ENCODE data around the gene SPINK6.
A peak's percentile ranks its signal among the peaks of the same experiment; 100 is the strongest.

SPINK6 gene, protein sequence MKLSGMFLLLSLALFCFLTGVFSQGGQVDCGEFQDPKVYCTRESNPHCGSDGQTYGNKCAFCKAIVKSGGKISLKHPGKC

DNA sequence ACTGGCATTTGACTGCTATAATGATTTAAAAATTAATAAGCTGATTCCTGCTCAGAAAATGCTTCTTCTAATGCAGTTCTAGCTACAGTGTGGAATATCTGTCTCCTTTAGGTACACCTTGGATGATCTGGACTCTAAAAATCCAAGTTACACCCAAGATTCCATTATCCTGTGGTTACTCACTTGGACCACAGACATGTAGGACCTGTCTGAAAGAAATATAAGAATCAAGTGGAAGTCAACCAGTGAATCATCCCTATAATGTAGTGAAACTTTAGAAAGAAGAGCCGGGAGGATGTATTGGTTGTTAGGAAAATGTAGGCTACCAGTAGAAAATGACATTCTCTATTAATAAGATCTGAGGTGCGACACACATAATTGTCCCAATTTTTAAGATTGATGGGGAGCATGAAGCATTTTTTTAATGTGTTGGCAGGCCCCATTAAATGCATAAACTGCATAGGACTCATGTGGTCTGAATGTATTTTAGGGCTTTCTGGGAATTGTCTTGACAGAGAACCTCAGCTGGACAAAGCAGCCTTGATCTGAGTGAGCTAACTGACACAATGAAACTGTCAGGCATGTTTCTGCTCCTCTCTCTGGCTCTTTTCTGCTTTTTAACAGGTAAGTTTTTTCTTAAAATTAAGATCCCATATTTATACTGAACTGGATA, at the start of gene SPINK6:
Gene SPINK6 (plus strand): TSS at position 512 of the 673 bp plus-strand sequence. CDS start 55 bp downstream, at position 567.
- DNase-seq (ENCODE audit: low spot score), result no peak
- no peak for FAIRE-seq

DNA sequence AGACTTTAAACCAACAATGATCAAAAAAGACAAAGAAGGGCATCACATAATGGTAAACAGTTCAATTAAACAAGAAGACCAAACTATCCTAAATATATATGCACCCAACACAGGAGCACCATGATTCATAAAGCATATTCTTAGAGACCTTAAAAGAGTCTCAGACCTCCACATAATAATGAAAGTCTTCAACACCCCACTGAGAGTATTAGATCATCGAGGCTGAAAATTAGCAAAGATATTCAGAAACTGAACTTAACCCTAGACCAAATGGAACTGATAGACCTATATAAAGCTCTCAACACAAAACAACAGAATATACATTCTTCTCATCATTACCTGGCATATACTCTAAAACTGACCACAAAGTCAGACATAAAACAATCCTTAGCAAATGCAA, 46.2 kb upstream of the SPINK6 start:
- no peak for FAIRE-seq
- no peak for DNase-seq (ENCODE audit: low spot score)

DNA sequence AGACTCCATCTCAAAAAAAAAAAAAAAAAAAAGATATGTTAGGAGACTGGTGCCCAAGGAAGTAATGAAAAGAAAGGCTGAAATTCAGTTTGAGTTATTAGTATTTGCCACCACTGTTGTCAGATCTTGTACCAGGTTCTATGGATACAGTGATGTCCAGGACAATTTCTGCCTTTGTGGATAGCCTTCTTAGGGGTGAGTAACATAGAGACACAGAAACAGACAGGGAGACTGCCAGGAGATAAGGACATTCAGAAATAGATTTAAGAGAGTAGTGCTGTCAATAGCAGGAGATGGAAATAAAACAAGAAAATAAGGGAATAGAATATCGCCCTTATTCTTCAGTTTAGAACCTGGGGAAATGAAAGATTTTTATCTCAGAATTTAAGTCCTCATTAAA, 40.8 kb upstream of the SPINK6 start:
- DNase-seq (ENCODE audit: low spot score) (no peak), FAIRE-seq (no peak)

DNA sequence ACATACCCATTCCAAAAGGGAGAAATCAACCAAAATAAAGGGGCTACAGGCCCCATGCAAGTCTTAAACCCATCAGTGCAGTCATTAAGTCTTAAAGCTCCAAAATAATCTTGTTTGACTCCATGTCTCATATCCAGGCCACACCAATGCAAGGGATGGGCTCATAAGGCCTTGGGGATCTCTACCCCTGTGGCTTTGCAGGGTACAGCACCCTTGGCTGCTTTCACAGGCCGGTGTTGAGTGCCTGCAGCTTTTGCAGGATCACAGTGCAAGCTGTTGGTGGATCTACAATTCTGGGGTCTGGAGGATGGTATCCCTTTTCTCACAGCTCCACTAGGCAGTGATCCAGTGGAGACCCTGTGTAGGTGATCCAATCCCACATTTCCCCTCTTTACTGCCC, 39.5 kb upstream of the SPINK6 start:
- FAIRE-seq, result no peak
- no peak for DNase-seq (ENCODE audit: low spot score)

DNA sequence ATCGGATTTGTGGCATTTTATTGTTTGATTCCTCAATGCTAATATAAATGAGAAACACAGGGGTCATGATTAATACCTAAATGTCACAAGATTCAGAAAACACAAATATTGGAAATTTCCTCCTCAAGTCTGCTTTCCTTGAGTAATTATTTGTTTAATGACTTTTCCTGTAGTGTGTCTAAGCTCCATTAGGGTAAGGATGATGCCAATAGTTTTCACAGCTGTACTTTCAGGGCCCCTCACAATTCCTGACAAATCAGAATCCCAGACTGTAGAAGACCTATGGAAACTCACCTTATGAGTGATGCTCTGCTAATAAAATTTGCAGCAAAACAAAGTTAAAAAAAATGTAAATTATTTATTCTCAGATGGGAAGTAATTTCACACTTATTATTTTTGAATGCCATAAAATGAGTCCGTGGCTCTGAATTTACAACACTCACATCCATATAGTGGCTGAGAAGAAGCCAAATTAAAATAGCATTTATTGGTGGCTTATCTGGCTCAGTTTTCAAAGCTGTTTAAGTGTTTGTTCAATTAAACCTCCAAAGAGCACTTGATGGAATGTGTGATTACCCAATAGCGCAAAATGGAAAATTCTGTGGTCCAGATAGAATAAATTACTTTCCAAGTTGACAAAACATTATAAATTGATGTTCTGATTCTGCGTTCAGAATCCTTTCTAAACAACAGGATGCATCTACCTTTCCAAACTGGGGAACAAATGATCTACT, 36.1 kb upstream of the SPINK6 start:
- no peak for DNase-seq (ENCODE audit: low spot score)
- no peak for FAIRE-seq

DNA sequence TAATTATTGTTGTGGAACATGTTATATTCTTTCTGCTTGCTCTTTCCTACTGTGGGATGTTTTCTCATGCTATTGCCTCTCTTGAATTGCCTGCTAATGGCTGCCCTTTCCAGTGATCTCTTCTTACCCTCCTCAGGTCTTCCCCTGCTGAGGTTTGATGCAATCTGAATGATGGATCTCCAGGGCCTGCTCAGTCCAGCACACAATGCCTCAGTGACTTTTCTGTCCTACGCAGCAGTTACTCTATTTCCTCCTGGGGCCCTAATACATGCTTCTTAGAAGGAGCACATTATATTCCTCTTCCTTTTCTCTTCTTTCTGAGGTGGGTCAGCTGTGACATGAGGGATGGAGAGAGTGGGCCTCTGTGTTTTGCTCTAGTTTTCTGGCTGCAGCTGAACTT, 34.6 kb upstream of the SPINK6 start, which contains the start of gene SPINK14:
Gene SPINK14 (plus strand): TSS at position 301 of the 400 bp plus-strand sequence. CDS start 1,187 bp downstream, outside the sequence.
- DNase-seq (ENCODE audit: low spot score) (no peak), FAIRE-seq (no peak)

DNA sequence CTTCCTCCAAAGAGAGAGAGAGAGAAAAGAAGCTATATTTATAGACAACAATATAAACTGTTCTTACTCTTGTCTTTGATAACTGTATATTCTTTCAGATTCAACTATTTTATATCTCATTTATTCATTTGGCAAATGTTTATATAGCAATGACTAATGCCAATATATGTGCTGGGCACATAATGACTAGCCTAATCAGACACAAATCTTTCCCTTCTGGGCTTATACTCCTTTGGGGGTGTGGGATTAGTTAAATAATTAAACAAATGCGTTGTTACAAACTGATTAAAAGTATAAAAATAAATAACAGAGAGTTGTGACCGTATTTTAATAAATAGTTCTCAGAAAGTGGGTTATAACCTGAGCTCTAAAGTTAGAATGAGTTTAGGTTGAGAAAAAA, 30.5 kb upstream of the SPINK6 start:
- FAIRE-seq, result no peak
- DNase-seq (ENCODE audit: low spot score), result no peak

DNA sequence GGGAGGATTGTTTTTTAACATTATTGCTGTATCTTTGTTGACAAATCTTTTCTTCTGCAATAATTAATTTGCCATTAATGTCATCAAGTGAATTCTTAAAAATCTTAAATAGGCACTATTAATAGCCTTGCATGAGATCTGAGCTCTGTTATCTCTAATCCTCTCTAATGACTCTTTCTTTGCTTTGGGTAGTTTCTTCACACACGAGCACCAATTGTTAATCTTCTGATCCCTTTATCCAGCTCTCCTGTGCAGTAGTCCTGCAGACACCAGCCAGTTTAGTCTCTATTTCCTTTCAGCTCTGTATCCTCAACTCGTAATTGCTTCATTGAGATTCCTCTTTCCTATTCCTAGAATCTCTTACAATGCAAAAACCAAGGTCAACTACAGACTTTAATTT, 26.4 kb upstream of the SPINK6 start:
- FAIRE-seq (no peak), DNase-seq (ENCODE audit: low spot score) (no peak)

DNA sequence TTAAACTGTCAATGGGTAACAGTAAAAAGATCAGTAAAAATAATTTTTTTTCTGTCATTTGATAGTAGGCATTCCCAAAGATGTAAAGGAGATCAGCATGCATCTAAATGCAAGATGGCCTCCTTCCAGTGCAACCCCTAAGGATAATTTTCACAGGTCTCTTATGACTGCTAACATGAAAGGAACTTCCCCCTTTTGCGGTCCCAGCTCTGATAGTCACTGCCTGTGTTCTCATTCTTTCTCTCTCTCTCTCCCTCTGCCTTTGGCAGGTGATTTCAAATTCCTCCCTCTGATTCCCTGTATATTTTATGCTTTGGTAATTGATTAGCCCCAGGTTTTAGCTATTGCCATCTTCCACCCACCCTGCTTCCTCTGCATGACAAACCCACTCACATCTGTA, 25.6 kb upstream of the SPINK6 start:
- DNase-seq (ENCODE audit: low spot score) (no peak), FAIRE-seq (no peak)

DNA sequence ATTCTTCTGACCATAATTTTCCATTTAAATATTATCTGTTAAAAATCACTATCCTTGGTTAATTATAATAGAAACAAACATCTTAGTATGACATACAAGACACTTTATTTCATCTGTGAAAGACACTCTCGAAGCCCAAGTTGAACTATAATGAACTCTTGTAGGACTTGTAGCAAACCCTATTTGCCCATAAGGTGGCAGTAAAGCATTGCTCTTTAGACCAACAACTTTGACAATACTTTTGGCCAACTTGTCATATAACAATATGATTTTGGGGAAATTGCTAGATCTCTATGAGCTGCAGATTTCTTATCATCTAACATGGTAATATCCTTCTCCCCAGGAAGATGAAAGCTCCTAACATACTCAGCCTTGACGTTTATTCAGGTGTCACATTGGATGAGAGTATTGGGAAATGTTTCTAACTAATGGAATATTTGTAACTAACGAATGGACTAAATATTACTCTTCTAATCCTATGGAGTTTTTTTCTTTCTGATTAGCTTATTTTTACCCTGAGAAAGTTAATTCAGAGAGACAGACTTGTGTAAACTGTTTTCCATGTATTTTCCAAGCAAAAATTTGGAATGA, 23.5 kb upstream of the SPINK6 start:
- FAIRE-seq (peak; percentile 74), DNase-seq (ENCODE audit: low spot score) (peak; percentile 29)

DNA sequence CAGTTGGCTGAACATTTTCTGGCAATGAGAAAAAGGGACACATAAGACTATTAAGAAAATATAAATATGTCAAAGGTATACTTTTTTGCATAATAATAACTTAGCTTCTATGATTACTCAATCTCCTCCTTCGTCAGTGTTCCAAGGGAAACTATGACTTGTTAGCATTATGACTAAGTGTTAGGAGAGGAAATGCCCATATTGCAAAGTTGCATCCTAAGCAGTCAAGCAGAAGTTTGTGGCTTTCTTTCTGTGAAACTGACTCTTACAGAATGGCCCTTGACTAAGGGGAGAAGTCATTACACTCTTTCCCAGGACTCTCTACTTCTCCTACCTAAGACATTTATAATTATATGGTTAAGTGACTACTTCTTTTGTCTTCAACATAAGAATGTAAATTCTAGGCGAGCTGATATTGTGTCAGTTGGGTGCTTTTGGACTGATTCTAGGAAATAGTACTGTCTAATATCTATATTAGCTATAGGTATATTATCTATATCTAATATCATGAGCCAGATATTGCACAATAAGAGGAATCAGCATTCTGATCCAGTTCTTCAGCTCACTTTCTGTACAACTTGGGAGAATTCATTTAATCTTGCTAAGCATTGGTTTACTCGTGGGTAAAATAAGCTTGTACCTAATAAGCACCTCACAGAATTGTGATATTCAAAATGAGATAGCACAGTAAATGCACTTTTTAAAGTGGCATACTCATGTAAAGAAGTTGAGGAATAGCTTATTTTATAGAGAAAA, 16.4 kb upstream of the SPINK6 start:
- no peak for DNase-seq (ENCODE audit: low spot score)
- no peak for FAIRE-seq

DNA sequence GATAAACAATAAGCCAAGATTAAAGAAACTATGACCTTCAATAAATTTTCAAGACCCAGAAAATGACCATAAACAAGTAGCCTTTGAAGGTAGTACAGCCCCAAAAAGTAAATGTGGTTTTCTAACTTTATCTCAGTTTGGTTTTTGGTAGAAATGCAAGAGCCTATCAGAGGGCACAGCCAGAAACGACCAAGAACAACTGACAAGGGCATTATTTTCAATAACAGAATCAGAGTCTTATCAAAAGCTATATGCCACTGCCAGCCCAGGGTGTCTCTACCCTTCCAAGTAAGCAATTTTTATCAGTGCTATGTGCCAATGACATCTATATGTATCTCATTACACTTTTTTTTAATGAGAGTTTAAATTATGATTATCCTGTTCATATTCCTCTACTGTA, 11.8 kb upstream of the SPINK6 start:
- no peak for FAIRE-seq
- DNase-seq (ENCODE audit: low spot score), result no peak

DNA sequence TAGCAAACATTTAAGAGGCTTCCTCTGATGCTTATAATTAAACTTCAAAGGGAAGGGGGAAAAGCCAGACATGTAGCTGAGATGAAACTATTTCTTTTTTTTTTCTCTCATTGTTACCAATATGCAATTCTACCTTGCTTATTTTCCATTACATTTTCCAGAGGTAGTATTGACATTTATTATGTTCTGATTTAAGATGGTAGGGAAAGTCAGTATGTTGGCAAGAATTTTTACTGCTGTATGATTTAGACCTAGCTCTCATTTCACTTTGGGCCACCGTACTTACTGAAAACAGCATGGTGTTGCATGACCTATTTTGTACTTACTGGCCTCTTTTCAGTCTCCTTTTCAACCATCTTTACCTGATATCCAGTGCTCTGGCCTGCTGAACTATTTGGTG, 9.6 kb upstream of the SPINK6 start:
- DNase-seq (ENCODE audit: low spot score), result no peak
- no peak for FAIRE-seq

DNA sequence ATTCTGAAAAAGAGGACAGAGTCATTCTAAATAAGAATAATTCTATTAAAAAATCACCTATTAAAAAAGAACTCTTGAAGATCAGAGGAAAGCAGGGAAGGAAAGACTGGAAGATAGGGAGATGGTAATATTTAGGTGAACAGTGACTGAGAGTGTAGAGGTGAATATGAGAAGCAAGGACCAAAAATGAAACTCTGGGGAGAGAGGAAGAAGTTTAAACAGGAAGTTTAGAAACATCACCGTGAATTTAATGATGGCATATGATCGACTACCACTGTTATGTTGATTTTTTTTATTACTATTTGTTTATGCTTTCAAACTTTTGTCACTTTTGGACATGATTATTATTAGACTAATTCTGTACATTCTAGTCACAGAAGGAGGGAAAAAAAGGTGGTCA, 1.7 kb upstream of the SPINK6 start:
- DNase-seq (ENCODE audit: low spot score) (no peak), FAIRE-seq (no peak)

DNA sequence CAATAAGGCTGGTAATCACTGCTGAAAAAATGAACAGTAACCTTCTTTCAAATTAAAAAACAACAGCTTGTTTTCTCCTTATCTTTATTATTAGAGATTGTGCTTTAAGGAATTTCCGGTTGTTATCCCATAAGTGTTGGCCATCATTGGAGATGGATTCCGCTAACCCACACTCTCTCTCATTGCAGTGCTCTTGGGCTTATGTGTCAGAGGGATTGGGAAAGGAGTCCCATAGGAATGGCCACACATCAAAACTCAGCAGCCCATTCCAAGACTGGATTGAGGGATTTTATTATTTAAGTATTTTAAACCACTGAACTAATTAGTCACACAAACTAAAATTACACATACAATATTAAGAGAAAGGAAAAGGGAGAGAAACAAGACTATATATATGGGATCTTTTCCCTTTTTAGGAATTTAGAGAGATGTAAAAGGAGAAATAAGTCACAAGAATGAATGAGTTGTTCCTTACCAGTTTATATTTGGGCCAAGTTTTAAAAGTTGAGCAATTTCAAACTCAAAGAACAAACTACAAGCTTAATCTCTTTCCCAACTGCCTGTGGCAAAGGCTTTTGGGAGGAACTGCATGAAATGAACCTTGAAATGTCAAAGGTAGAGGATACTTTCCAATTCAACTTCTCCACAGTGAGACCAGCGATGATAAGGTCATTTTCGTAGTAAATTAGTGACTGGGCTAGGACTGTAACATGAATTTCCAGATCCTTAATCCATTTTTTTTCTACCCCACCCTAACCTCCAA, 2.4 kb downstream of the SPINK6 start:
- DNase-seq (ENCODE audit: low spot score) (no peak), FAIRE-seq (no peak)

DNA sequence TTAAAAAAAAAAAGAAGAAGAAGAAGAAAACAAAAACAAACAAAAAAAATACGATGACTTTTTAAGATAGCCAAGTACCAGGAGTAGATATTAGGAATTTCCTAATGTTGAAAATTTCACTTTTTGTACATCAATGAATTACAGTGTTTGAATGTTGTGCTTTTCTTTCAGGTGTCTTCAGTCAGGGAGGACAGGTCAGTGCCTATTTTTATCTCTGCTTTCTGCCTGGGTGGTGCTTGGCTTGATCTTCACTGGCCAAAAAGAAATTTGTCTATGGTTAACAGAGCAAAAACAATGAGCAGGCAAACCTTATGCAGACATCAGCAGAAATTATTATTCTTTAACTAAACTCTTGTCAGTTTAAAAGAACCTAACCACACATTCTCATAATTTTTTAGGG, 3.0 kb downstream of the SPINK6 start:
- FAIRE-seq (no peak), DNase-seq (ENCODE audit: low spot score) (no peak)

DNA sequence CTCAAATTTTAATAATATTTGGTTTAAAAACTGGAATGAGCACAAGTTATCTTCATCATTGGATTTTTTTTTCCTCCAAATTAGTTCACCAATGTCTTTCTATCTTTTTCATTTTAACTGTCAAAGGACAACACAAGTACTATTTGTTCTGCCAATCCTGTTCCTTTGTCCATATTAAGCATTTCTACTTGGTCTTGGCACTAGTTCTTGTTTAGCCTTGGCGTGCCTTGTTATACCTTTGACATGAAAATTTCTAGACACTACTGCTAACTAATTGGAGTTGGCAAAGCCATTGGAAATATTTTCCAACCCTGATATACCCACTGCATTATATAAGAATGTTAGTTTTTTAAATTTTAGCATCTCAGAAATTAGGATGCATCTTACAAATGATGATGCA, 3.8 kb downstream of the SPINK6 start:
- no peak for FAIRE-seq
- no peak for DNase-seq (ENCODE audit: low spot score)

DNA sequence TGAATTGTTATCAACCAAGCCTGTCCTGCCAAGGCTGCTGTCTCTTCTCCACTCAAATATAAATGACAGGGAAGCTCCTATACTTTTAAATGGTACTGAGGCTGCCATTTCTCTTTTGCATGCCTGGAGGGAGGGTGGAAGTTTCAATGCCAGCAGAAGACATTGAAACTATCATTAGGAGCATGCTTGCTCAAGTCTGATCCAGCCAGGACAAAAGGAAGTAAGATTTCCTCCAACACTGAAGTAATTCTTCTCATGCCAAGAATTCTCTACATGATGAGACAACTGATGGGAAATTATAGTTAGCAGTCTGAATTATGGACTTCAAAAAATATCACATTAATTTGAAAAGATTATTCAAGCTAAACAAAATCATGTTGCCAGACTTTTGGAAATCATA, 5.4 kb downstream of the SPINK6 start:
- DNase-seq (ENCODE audit: low spot score) (no peak), FAIRE-seq (no peak)

DNA sequence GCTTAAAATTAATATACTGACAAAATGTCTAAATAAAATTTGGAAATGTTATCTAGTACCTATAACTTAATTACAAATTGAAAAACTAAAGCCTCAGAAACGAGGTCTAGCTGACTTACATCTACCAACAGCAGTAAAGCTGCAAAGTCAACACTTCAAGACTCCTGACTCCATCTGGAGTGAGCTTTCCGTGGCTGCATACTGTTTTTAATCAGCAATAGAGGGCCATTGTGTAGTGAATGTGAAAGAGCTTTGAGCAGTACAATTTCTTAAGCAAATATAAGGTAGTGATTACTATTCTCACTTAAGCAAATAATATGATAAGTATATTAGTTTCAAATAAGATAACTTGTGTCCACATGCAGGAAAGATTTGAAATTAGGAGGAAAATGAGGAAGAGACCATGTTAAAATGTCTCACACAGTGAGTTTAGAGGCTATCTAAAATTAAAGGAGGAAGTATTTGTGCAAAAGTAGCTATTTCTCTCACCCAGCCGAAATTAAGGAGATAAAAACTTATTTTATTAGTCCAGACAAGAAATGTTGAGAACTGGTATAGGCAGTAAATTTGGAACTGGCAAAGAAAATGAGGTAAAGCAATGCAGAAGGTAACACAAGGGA, 6.4 kb downstream of the SPINK6 start:
- DNase-seq (ENCODE audit: low spot score) (no peak), FAIRE-seq (no peak)

DNA sequence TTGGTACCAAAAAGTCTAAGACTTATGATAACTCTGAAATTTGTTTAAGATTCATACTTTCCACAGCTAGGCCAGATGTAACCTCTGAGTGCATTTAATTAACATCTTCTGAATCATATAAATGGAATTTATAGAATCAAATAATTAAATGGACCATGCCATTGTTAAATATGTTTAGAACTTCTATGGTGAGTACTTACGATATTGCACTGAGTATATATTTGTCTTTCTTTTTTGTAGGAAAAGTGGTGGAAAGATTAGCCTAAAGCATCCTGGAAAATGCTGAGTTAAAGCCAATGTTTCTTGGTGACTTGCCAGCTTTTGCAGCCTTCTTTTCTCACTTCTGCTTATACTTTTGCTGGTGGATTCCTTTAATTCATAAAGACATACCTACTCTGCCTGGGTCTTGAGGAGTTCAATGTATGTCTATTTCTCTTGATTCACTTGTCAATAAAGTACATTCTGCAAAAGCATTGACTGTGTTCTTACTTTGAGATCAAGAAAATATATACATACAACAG, 11.9 kb downstream of the SPINK6 start:
- no peak for DNase-seq (ENCODE audit: low spot score)
- no peak for FAIRE-seq

All from RCC 7860 (cell line).